Hematopoietic multipotent progenitor cell treated with erythropoietin and hydrocortisone succinate and interleukin-3 and kit ligand, for 8 days (in vitro differentiated cells): ENCODE measurements around the gene SELENOS.
"Not testable (repeated sequence)": the region's sequence is repeated elsewhere in the genome, so short reads cannot be mapped to it uniquely, and the experiment has no call there.

Experiments
- DNase-seq: peaks from one replicate; pipeline ENCODE4 v3.0.0-alpha.2; 2015

The SELENOS gene

GRCh38 chr15:101309436-101310160 is 32.3 kb upstream of the SELENOS start:
- DNase-seq, result no peak

- DNase-seq, result no peak
Measured at GRCh38 chr15:101308604-101309435, 31.5 kb upstream of the SELENOS start.

GRCh38 chr15:101307897-101308603 is 30.8 kb upstream of the SELENOS start:
- DNase-seq, result no peak

GRCh38 chr15:101307048-101307896 is 30.0 kb upstream of the SELENOS start:
- DNase-seq, result no peak

- no peak for DNase-seq
Measured at GRCh38 chr15:101306341-101307047, 29.2 kb upstream of the SELENOS start.

- no peak for DNase-seq
Measured at GRCh38 chr15:101305820-101306255, 28.6 kb upstream of the SELENOS start.

GRCh38 chr15:101303408-101303807 is 26.1 kb upstream of the SELENOS start:
- no peak for DNase-seq

GRCh38 chr15:101296418-101297405 is 19.4 kb upstream of the SELENOS start:
- no peak for DNase-seq

GRCh38 chr15:101295607-101296161 is 18.4 kb upstream of the SELENOS start:
- peak; percentile 31 for DNase-seq

- DNase-seq, result peak; percentile 95
Measured at GRCh38 chr15:101294731-101295606, 17.7 kb upstream of the SELENOS start, which contains the start of gene SNRPA1. SNRPA1 (minus strand) TSS chr15:101295248; CDS start chr15:101295178, 70 bp downstream.

GRCh38 chr15:101293122-101293521 is 15.8 kb upstream of the SELENOS start:
- no peak for DNase-seq

GRCh38 chr15:101288905-101289513 is 11.7 kb upstream of the SELENOS start:
- DNase-seq, result peak; percentile 73

GRCh38 chr15:101287342-101287741 is 10.1 kb upstream of the SELENOS start:
- DNase-seq, result not testable (repeated sequence)

- no peak for DNase-seq
Measured at GRCh38 chr15:101286471-101287114, 9.3 kb upstream of the SELENOS start.

GRCh38 chr15:101283931-101284330 is 6.6 kb upstream of the SELENOS start:
- no peak for DNase-seq

GRCh38 chr15:101280007-101280406 is 2.7 kb upstream of the SELENOS start:
- DNase-seq, result no peak

GRCh38 chr15:101277943-101278564 is 769 bp upstream of the SELENOS start:
- DNase-seq, result no peak
